HCT116 (cell line): Measurements from ENCODE around the gene SLC35F3. TPM values are rescaled to one million over a fixed set of nuclear protein-coding genes. Genes with fewer than 3 reads are reported as not detected.

Experiments
- ATAC-seq: fragments of 200-7000 bp; cut with Tn5 transposase; 2 replicates; pipeline ENCODE4 v1.9.1; 2020; ENCODE audit warnings: mild to moderate bottlenecking, moderate library complexity
- BruUV-seq: library from RNA; stranded (reverse); fragments of 400-500 nt; replicated peaks from 2 replicates; lab custom pipeline; 2021; lab: Mats Ljungman, UMichigan
- CTCF ChIA-PET: fragments of 300-600 bp; sonication (Branson Sonifier 250); formaldehyde crosslinking; loops from one replicate; lab custom pipeline; 2021; ENCODE audit warnings: antibody characterized with exemption; lab: Charles Lee
- POLR2A ChIA-PET: fragments of 300-600, 350-600 bp; sonication (Branson Sonifier 250); formaldehyde crosslinking; loops from one replicate; lab custom pipeline; 2021; ENCODE audit warnings: antibody characterized with exemption; lab: Charles Lee
- RAD21 ChIA-PET, 2 experiments: fragments of 300-600 bp; sonication (Branson Sonifier 250); formaldehyde crosslinking; loops; one replicate each; lab custom pipeline; 2023; ENCODE audit warnings: low total read pairs in 2 of 2; ENCODE audit not compliant: uncharacterized antibody in 2 of 2, unreplicated experiment in 2 of 2, low non-redundant PET in 1 of 2; lab: Charles Lee
- DNase-seq: peaks from one replicate; pipeline ENCODE4 v3.0.0-alpha.2; 2010; ENCODE audit warnings: low read depth, low spot score
- H2AFZ ChIP-seq: fragments of 200-600 bp; shearing (Covaris generic), sonication (generic); 2 replicates; pipeline ENCODE4 v1.6.1; 2017; ENCODE audit warnings: low read depth, mixed run types, mixed read lengths, antibody characterized with exemption, low read length; ENCODE audit not compliant: poor library complexity, severe bottlenecking
- H3K27ac ChIP-seq: 2 replicates; pipeline ENCODE4 v1.5.1; 2012; ENCODE audit warnings: low read depth, low read length
- H3K27me3 ChIP-seq: fragments of 200-600 bp; sonication (generic); 2 replicates; pipeline ENCODE4 v1.6.1; 2016; ENCODE audit warnings: mixed run types, low read length, mixed read lengths; ENCODE audit not compliant: insufficient read depth
- H3K36me3 ChIP-seq, 2 experiments: fragments of 200-500 bp in 1 of 2; fragments of 200-600 bp in 1 of 2; sonication (Bioruptor generic) in 1 of 2; sonication (generic) in 1 of 2; 2 replicates each; pipeline versions ENCODE4 v1.5.1 to v1.6.1; 2014 to 2016; ENCODE audit warnings: low read length in 2 of 2, inconsistent platforms in 1 of 2, mixed read lengths in 1 of 2, mixed run types in 1 of 2; ENCODE audit not compliant: insufficient read depth in 2 of 2, control insufficient read depth in 1 of 2
- H3K4me1 ChIP-seq, 2 experiments: fragments of 200-600 bp in 1 of 2; sonication (generic) in 1 of 2; 2 replicates each; pipeline versions ENCODE4 v1.5.1 to v1.6.1; 2012 to 2017; ENCODE audit warnings: low read length in 2 of 2, inconsistent platforms in 1 of 2, mild to moderate bottlenecking in 1 of 2, mixed read lengths in 1 of 2, mixed run types in 1 of 2, moderate library complexity in 1 of 2; ENCODE audit not compliant: insufficient read depth in 2 of 2, control insufficient read depth in 1 of 2
- H3K4me2 ChIP-seq: fragments of 200-600 bp; sonication (generic); 2 replicates; pipeline ENCODE4 v1.6.1; 2017; ENCODE audit warnings: mixed run types, low read length, mixed read lengths
- H3K4me3 ChIP-seq, 2 experiments: fragments of 200-600 bp in 1 of 2; sonication (generic) in 1 of 2; replicated peaks in 1 of 2; 2 replicates each; pipeline ENCODE4 v1.5.1; 2011 to 2016; ENCODE audit warnings: low read length in 2 of 2, control low read depth in 1 of 2, low read depth in 1 of 2, mild to moderate bottlenecking in 1 of 2, mixed read lengths in 1 of 2, mixed run types in 1 of 2
- H3K79me2 ChIP-seq: fragments of 200-600 bp; sonication (generic); 2 replicates; pipeline ENCODE4 v1.6.1; 2017; ENCODE audit warnings: mild to moderate bottlenecking, mixed run types, low read length, moderate library complexity, mixed read lengths; ENCODE audit not compliant: insufficient read depth
- H3K9ac ChIP-seq: fragments of 200-600 bp; sonication (generic); 2 replicates; pipeline ENCODE4 v1.6.1; 2016; ENCODE audit warnings: low read length, mixed read lengths
- H3K9me2 ChIP-seq: fragments of 200-600 bp; sonication (generic), shearing (Covaris generic); 2 replicates; pipeline ENCODE4 v1.6.1; 2017; ENCODE audit warnings: mixed run types, mild to moderate bottlenecking, moderate library complexity; ENCODE audit not compliant: insufficient read depth
- H3K9me3 ChIP-seq, 2 experiments: fragments of 200-500 bp in 1 of 2; fragments of 200-600 bp in 1 of 2; sonication (Bioruptor generic) in 1 of 2; sonication (generic) in 1 of 2; 2 replicates each; pipeline ENCODE4 v1.6.1; 2014 to 2017; ENCODE audit warnings: low read length in 2 of 2, mixed read lengths in 2 of 2, inconsistent platforms in 1 of 2, low read depth in 1 of 2, mild to moderate bottlenecking in 1 of 2, mixed run types in 1 of 2, moderate library complexity in 1 of 2; ENCODE audit not compliant: control insufficient read depth in 1 of 2, insufficient read depth in 1 of 2
- H4K20me1 ChIP-seq: fragments of 200-600 bp; sonication (generic), shearing (Covaris generic); 2 replicates; pipeline ENCODE4 v1.6.1; 2017; ENCODE audit warnings: mixed run types, mild to moderate bottlenecking, moderate library complexity; ENCODE audit not compliant: insufficient read depth
- ATF3 ChIP-seq: IDR thresholded peaks from 2 replicates; pipeline ENCODE4 v1.6.1; 2012
- CBX3 ChIP-seq: IDR thresholded peaks from 2 replicates; pipeline ENCODE4 v1.6.1; 2012; ENCODE audit warnings: low read depth
- CEBPB ChIP-seq: IDR thresholded peaks from 2 replicates; pipeline ENCODE4 v1.6.1; 2012; ENCODE audit warnings: low read depth
- EZH2phosphoT487 ChIP-seq: fragments of 200-600 bp; IDR thresholded peaks from 2 replicates; pipeline ENCODE4 v1.6.1; 2018; ENCODE audit warnings: antibody characterized with exemption, borderline replicate concordance
- FOSL1 ChIP-seq: IDR thresholded peaks from 2 replicates; pipeline ENCODE4 v1.6.1; 2012; ENCODE audit warnings: low read depth
- JUND ChIP-seq: IDR thresholded peaks from 2 replicates; pipeline ENCODE4 v1.6.1; 2012
- MAX ChIP-seq: IDR thresholded peaks from 2 replicates; pipeline ENCODE4 v1.6.1; 2012
- POLR2A ChIP-seq: IDR thresholded peaks from 2 replicates; pipeline ENCODE4 v1.7.0; 2011; ENCODE audit warnings: borderline replicate concordance; ENCODE audit not compliant: insufficient read depth, insufficient read length; ENCODE audit errors: extremely low read depth
- POLR2AphosphoS5 ChIP-seq: IDR thresholded peaks from 2 replicates; pipeline ENCODE4 v1.6.1; 2011; ENCODE audit warnings: mild to moderate bottlenecking, low read depth, low read length, moderate library complexity
- REST ChIP-seq: IDR thresholded peaks from 2 replicates; pipeline ENCODE4 v1.6.1; 2012; ENCODE audit warnings: low read depth
- SIN3A ChIP-seq: IDR thresholded peaks from 2 replicates; pipeline ENCODE4 v1.6.1; 2012; ENCODE audit warnings: low read depth
- SP1 ChIP-seq: IDR thresholded peaks from 2 replicates; pipeline ENCODE4 v1.6.1; 2012; ENCODE audit warnings: low read depth
- SRF ChIP-seq: IDR thresholded peaks from 2 replicates; pipeline ENCODE4 v1.6.1; 2012; ENCODE audit warnings: low read depth
- YY1 ChIP-seq: IDR thresholded peaks from 2 replicates; pipeline ENCODE4 v1.6.1; 2011; ENCODE audit warnings: low read length, low read depth, moderate library complexity, mild to moderate bottlenecking; ENCODE audit not compliant: insufficient replicate concordance; ENCODE audit errors: extremely low read depth
- ZBTB33 ChIP-seq: IDR thresholded peaks from 2 replicates; pipeline ENCODE4 v1.6.1; 2011; ENCODE audit warnings: mild to moderate bottlenecking, low read length, moderate library complexity; ENCODE audit not compliant: insufficient replicate concordance; ENCODE audit errors: extremely low read depth
- ZFX ChIP-seq: fragments of 450-650 bp; IDR thresholded peaks from 2 replicates; pipeline ENCODE4 v1.6.1; 2017
- ZNF274 ChIP-seq: fragments of 200-500 bp; sonication (Bioruptor generic); IDR thresholded peaks from 2 replicates; pipeline ENCODE4 v1.6.1; 2014; ENCODE audit warnings: mild to moderate bottlenecking, low read depth, low read length, inconsistent platforms
- intact Hi-C: fragments of 100-400 bp; cut with micrococcal nuclease; formaldehyde crosslinking; loops from 2 replicates; pipeline ENCODE4 v1.10.0; 2022
- total RNA-seq: library from RNA; stranded (reverse); gene quantifications from one replicate; pipeline ENCODE4 v1.2.1, GENCODE V29; 2021; ENCODE audit not compliant: unreplicated experiment

The SLC35F3 gene
- total RNA-seq, 1 experiment from 2014 or later: 6.4 TPM

- Histone ChIP-seq H3K4me3 (no peak overlapping the region), H3K9ac (no peak overlapping the region), H3K27ac (no peak overlapping the region), H4K20me1 (no peaks in the 10 kb centered on the region), H3K4me2 (no peak overlapping the region), H3K9me2 (no peaks in the 10 kb centered on the region), H3K79me2 (peaks cover 14% of the 10 kb centered on the region), H3K27me3 (no peaks in the 10 kb centered on the region), H2AFZ (no peak overlapping the region), H3K4me1 (peaks cover 3 to 22% of the 10 kb centered on the region in 2 experiments; a peak in 3 of 4 replicates), H3K9me3 (no peaks in the 10 kb centered on the region), H3K36me3 (no peaks in the 10 kb centered on the region)
- DNase-seq: no peak
- no peak for ATAC-seq
- ChIA-PET POLR2A (no interaction called here), RAD21 (no interaction called here), CTCF (interaction anchor here (1.4 kb wide), 1 partner anchor 110 kb away, joined by 3 read pairs; no protein-coding TSS in a partner anchor)
- intact Hi-C loops: loop anchor here (5.0 to 10.0 kb wide), 3 partner anchors 379 to 607 kb away; partner anchors contain the start of gene PCNX2
- TF ChIP-seq CEBPB (no peak), MAX (no peak), ZFX (no peak), SP1 (no peak), YY1 (no peak), POLR2A (no peak), ZNF274 (no peak), JUND (no peak), FOSL1 (no peak), CBX3 (no peak), SIN3A (no peak), EZH2phosphoT487 (no peak), POLR2AphosphoS5 (no peak), ZBTB33 (no peak), ATF3 (no peak), SRF (no peak), REST (no peak)
- BruUV-seq: no TSS peak
Measured at GRCh38 chr1:233901495-233901894, 3.0 kb upstream of the SLC35F3 start.
